Ovary (tissue), 9 donors: ENCODE measurements around the gene DIPK2A. TPM values are rescaled to one million over a fixed set of nuclear protein-coding genes. Genes with fewer than 3 reads are reported as not detected.

Experiments used
- DNase-seq, 5 donors: peaks; one replicate each; pipeline ENCODE4 v3.0.0-alpha.2; 2019 to 2020
- H3K27ac ChIP-seq, 2 donors: fragments of 200-600 bp; one replicate each; pipeline versions ENCODE4 v1.5.1 to v1.8.0; 2019 to 2022
- H3K27me3 ChIP-seq: fragments of 200-600 bp; one replicate; pipeline ENCODE4 v1.8.0; 2022
- H3K36me3 ChIP-seq: fragments of 200-600 bp; sonication (generic); one replicate; pipeline ENCODE4 v1.5.1; 2019
- H3K4me1 ChIP-seq: one replicate; pipeline ENCODE4 v1.8.1; 2013; ENCODE audit warnings: mild to moderate bottlenecking, moderate library complexity; ENCODE audit not compliant: insufficient read depth
- H3K4me3 ChIP-seq: fragments of 200-600 bp; sonication (generic); one replicate; pipeline ENCODE4 v1.5.1; 2017
- H3K9me3 ChIP-seq, 2 donors: fragments of 200-600 bp in 1 of 2; sonication (generic) in 1 of 2; one replicate each; pipeline versions ENCODE4 v1.5.1 to v1.8.1; 2013 to 2019; ENCODE audit warnings: mild to moderate bottlenecking in 1 of 2, moderate library complexity in 1 of 2
- EP300 ChIP-seq: sonication (generic); formaldehyde crosslinking; IDR thresholded peaks from one replicate; pipeline ENCODE4 v1.6.1; 2017; ENCODE audit warnings: antibody characterized with exemption
- POLR2A ChIP-seq: fragments of 450-650 bp; IDR thresholded peaks from one replicate; pipeline ENCODE4 v1.6.1; 2017; ENCODE audit warnings: antibody characterized with exemption, mild to moderate bottlenecking, moderate library complexity
- WGBS, 3 donors: extraction: QIAGEN DNeasy Blood & Tissue Kit in 1 of 3; methylation state at CpG; one replicate each; pipeline versions ENCODE4 v1.1.5 to v1.1.7; 2013 to 2017; 5-methylcytosine and 5-hydroxymethylcytosine counted together
- intact Hi-C, 4 donors: fragments of 100-400 bp; cut with DNase I; formaldehyde crosslinking; loops; one replicate each; pipeline versions ENCODE4 v1.11.0 to v1.15.1; 2022 to 2023
- polyA plus RNA-seq, 2 donors: library from polyadenylated mRNA; stranded (reverse); fragments of 200-250 nt in 1 of 2; fragments of 350-450 nt in 1 of 2; fragmentation: Illumina TruSeq in 1 of 2; extraction: RNeasy Lipid Tissue Mini Kit (QIAGEN cat#74804) in 1 of 2; gene quantifications; one replicate each; pipeline ENCODE4 v1.2.3, GENCODE V29; 2013 to 2014
- total RNA-seq, 7 donors: library from RNA; depleted of rRNA in 2 of 7; stranded (reverse); fragments of >200 nt in 2 of 7; fragmentation: NEBNext Ultra II Directional in 3 of 7; extraction: Animal tissue kit (Norgen Biotek cat#: 25700) in 3 of 7; gene quantifications; one replicate each; pipeline versions ENCODE4 v1.1.0 to v1.2.4, GENCODE V29; 2016 to 2023
- TF ChIP-seq, protein P1 (sequence below), 3 donors: fragments of 450-650 bp in 2 of 3; fragments of 200-600 bp in 1 of 3; IDR thresholded peaks; one replicate each; pipeline versions ENCODE4 v1.5.1 to v1.8.0; 2016 to 2022; ENCODE audit warnings: antibody characterized with exemption in 3 of 3, mild to moderate bottlenecking in 1 of 3
- donor health status: DM: no; HTN: no; CAD: no; lungs with moderate emphysema.
- donor health status: DM: no; HTN: no; CAD: no.
- donor health status: Bipolar disorder and iron deficiency.
- donor health status: DM: yes; HTN: yes; CAD: no.
- donor health status: DM: no; HTN: no; CAD: no.
- donor health status: DM: yes; HTN: yes; CAD: no.

The DIPK2A gene
- total and polyA plus RNA-seq, 9 donors = 17.6 to 50.2 (median 30.7) TPM

DNA sequence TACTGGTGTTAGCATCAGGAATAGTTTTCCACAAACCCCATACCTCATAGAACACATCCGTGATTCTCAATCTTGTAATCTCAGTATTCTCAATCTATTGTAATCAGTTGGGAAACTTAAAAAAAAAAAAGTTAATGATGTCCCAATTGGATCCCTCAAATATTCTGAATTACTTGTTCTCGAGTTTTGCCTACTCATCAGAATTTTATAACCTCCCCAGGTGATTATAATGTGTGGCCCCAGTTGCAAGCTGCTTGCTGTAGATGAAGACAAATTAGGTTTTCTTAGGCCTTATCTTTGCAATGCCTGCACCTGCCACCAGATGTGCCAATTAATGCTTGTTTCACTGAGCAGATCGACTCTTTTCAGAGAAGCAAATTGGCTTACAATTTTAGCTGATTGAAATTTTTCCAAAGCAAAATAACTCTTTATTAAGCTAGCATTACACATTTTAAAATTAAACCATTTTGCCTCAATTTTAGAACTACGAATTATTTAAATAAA lies 19.0 kb upstream of the DIPK2A start:
- no peak for TF ChIP-seq EP300
- TF ChIP-seq, protein P1, sequence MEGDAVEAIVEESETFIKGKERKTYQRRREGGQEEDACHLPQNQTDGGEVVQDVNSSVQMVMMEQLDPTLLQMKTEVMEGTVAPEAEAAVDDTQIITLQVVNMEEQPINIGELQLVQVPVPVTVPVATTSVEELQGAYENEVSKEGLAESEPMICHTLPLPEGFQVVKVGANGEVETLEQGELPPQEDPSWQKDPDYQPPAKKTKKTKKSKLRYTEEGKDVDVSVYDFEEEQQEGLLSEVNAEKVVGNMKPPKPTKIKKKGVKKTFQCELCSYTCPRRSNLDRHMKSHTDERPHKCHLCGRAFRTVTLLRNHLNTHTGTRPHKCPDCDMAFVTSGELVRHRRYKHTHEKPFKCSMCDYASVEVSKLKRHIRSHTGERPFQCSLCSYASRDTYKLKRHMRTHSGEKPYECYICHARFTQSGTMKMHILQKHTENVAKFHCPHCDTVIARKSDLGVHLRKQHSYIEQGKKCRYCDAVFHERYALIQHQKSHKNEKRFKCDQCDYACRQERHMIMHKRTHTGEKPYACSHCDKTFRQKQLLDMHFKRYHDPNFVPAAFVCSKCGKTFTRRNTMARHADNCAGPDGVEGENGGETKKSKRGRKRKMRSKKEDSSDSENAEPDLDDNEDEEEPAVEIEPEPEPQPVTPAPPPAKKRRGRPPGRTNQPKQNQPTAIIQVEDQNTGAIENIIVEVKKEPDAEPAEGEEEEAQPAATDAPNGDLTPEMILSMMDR (IDR thresholded peaks at IDR 0.05) = no peak
- TF ChIP-seq POLR2A = no peak
- 73 to 74% (median 74%) methylated on average over 4 of the region's 4 CpGs for WGBS, 3 donors
- intact Hi-C loops = loop anchor here in 1 of 4 donors (5.0 kb wide), 1 partner anchor 180 kb away; no protein-coding TSS in a partner anchor

DNA sequence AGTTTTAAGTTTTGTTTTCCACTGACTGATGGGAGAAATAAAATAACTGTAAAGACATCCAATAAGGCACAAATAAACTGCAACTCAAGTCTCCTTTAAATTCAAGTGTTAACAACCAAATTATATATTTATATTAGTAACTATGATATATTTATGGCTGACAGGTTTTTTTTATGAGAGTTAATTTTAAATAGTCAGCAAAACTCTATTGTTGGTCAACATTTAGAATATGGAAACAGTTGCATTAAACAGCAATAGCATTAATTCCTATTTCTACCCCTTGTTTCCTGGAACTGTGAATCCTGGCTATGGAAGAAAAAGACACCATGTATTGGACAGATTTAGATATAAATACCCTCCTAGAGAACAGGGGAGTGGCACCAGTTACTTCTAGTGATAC lies 16.5 kb upstream of the DIPK2A start:
- Histone ChIP-seq H3K27ac (no peak overlapping the region), H3K36me3 (no peaks in the 10 kb centered on the region), H3K9me3 (no peaks in the 10 kb centered on the region), H3K4me1 (no peaks in the 10 kb centered on the region), H3K4me3 (no peak overlapping the region), H3K27me3 (no peaks in the 10 kb centered on the region)
- DNase-seq = no peak
- TF ChIP-seq, protein P1 (IDR thresholded peaks at IDR 0.05) = no peak
- intact Hi-C loops = no loop called here

More for the DNA sequence above, 19.0 kb upstream of the DIPK2A start:
- Histone ChIP-seq H3K27me3 (no peaks in the 10 kb centered on the region), H3K4me1 (no peaks in the 10 kb centered on the region), H3K9me3 (no peaks in the 10 kb centered on the region), H3K27ac (no peak overlapping the region), H3K4me3 (no peak overlapping the region), H3K36me3 (no peaks in the 10 kb centered on the region)
- DNase-seq = no peak

DNA sequence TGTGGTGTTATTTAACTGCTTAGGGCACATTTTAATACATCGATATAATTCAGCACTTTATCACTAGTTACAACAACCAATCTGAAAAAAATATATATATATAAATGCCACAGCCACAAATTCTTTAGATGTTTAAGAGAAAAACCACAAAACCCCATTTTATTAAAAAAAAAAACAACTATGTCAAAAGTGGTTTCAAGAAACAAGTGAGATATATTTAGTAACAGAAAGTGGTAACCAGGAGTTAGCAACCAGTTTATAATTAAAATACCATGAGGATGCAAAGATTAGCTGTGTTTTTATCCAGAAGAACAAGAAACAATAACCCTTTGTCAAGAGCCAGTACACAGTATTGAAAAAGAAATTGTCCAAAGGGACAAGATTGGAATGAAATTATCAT lies 14.8 kb upstream of the DIPK2A start:
- Histone ChIP-seq H3K4me3 (no peak overlapping the region), H3K9me3 (no peaks in the 10 kb centered on the region), H3K36me3 (no peaks in the 10 kb centered on the region), H3K27ac (no peak overlapping the region), H3K27me3 (no peaks in the 10 kb centered on the region), H3K4me1 (no peaks in the 10 kb centered on the region)
- no peak for DNase-seq
- intact Hi-C loops = no loop called here
- no peak for TF ChIP-seq EP300
- TF ChIP-seq, protein P1 (IDR thresholded peaks at IDR 0.05) = no peak
- no peak for TF ChIP-seq POLR2A
- WGBS, 3 donors = 87 to 92% (median 92%) methylated on average over 1 of the region's 1 CpG

DNA sequence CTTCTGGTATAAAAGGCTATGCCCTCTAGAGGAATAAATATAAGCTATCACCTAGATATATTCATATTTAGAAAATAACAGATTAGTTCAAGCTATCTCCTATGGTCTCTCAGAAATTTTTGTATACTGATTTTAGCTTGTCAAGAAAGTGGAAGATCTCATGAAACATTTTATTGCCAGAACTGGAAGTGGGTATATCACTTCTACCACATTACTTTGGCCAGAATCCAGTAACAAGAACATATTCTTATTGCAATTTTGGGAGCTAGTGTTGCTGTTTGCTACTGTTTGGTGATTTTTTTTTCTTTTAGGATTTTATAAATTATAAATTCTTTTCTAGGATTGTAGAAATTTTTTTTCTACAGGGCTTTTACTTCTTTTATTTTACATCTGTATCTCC lies 14.2 kb upstream of the DIPK2A start:
- H3K9me3 ChIP-seq = no peaks in the 10 kb centered on the region
- intact Hi-C loops = no loop called here
- H3K27me3 ChIP-seq = no peaks in the 10 kb centered on the region
- no peak overlapping the region for H3K4me3 ChIP-seq
- no peak for DNase-seq
- TF ChIP-seq POLR2A = no peak
- no peak for TF ChIP-seq EP300
- TF ChIP-seq, protein P1 (IDR thresholded peaks at IDR 0.05) = no peak
- no peaks in the 10 kb centered on the region for H3K4me1 ChIP-seq
- no peaks in the 10 kb centered on the region for H3K36me3 ChIP-seq
- H3K27ac ChIP-seq = no peak overlapping the region

DNA sequence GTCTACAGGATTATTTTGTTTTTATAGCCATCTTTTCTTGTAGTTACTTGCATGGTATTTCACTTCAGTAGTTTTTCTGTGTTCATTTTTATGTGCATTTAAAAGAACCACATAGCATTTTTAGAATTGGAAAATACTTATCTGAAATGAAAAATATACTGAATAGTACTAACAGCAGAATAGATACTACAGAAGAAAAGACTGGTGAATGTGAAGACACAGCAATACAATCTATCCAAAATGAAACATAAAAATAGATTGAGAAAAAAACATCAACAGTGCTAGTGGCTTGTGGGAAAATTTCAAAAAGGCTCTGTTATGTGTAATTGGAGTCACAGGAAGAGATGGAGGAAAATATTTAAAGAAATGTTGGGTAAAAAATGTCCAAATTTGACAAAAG lies 12.7 kb upstream of the DIPK2A start:
- intact Hi-C loops = no loop called here
- no peak overlapping the region for H3K27ac ChIP-seq
- H3K36me3 ChIP-seq = no peaks in the 10 kb centered on the region
- no peaks in the 10 kb centered on the region for H3K9me3 ChIP-seq
- no peak overlapping the region for H3K4me3 ChIP-seq
- TF ChIP-seq EP300 (no peak), POLR2A (no peak)
- TF ChIP-seq, protein P1 (IDR thresholded peaks at IDR 0.05) = no peak
- no peaks in the 10 kb centered on the region for H3K27me3 ChIP-seq
- no peaks in the 10 kb centered on the region for H3K4me1 ChIP-seq
- no peak for DNase-seq
